Measurements from ENCODE around the gene GOT2. TPM values are rescaled to one million over a fixed set of nuclear protein-coding genes. Genes with fewer than 3 reads are reported as not detected.

GOT2 gene
- total and polyA plus RNA-seq, 2 donors (not counting 3 experiments of a cell fraction or from before 2014, with no cell fraction given), result 53.4 to 127 TPM

DNA sequence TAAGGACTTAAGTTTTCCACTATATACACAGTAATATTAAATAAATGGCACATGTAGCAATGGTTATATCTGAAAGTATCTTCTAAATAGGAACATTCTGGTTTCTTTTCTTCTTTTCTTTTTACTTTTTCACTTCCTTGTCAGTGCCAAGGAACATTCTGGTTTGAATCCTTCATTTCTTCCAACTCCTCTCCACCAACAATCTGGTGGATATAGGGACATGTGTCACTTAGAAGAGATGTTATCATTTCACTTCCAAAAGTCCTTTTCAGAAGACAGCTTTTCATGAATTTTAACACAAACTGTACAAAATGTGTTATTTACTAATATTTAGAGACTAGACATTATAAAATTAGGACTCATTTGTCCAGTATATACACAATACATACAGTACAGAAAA is 7.9 kb upstream of the GOT2 start:
- H3K9ac ChIP-seq (replicated peaks; ENCODE audit: extremely low read depth, insufficient read depth, low read length), result no peak overlapping the region
- no peaks in the 10 kb centered on the region for H3K27me3 ChIP-seq (ENCODE audit: control insufficient read depth in 2 of 2, insufficient read depth in 2 of 2, low read length in 2 of 2)
- ChIA-PET CTCF (no interaction called here), POLR2A (no interaction called here)
- no peaks in the 10 kb centered on the region for H3K9me1 ChIP-seq (replicated peaks; ENCODE audit: control insufficient read depth, extremely low read depth, insufficient read depth, low read length)
- no TSS peak for BruUV-seq (replicated peaks)
- no peak overlapping the region for H3K4me3 ChIP-seq (replicated peaks in 1 of 3; ENCODE audit: insufficient read depth in 1 of 3, low read depth in 1 of 3, low read length in 3 of 3)
- no peak overlapping the region for H3K4me2 ChIP-seq (ENCODE audit: insufficient read depth, low read length)
- intact Hi-C loops (cut with micrococcal nuclease), result no loop called here
- no peaks in the 10 kb centered on the region for H3K9me3 ChIP-seq (replicated peaks; ENCODE audit: control insufficient read depth, insufficient read depth, low read length)
- H2AFZ ChIP-seq (ENCODE audit: low read depth, low read length), result no peak overlapping the region
- H3K36me3 ChIP-seq (ENCODE audit: control insufficient read depth in 2 of 2, extremely low read depth in 1 of 2, insufficient read depth in 2 of 2, low read length in 2 of 2), result no peaks in the 10 kb centered on the region
- no peak for TF ChIP-seq EZH2 (IDR thresholded peaks at IDR 0.05; ENCODE audit: borderline replicate concordance, low read depth, low read length, severe bottlenecking)
- TF ChIP-seq POLR2A (IDR thresholded peaks at IDR 0.05; ENCODE audit: low read depth, low read length), result no peak
- TF ChIP-seq MYC (IDR thresholded peaks at IDR 0.05; ENCODE audit: low read depth, low read length), result no peak
- TF ChIP-seq, protein P1, sequence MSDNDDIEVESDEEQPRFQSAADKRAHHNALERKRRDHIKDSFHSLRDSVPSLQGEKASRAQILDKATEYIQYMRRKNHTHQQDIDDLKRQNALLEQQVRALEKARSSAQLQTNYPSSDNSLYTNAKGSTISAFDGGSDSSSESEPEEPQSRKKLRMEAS (IDR thresholded peaks at IDR 0.05; ENCODE audit: insufficient read depth, insufficient read length), result no peak
- no peak for TF ChIP-seq FOS (IDR thresholded peaks at IDR 0.05; ENCODE audit: borderline replicate concordance, insufficient read depth, low read length)
- TF ChIP-seq POLR2AphosphoS5 (IDR thresholded peaks at IDR 0.05; ENCODE audit: insufficient read depth, low read depth, low read length), result no peak
- TF ChIP-seq GATA2 (IDR thresholded peaks at IDR 0.05; ENCODE audit: insufficient read depth, insufficient read length, low read depth, low read length), result no peak
- TF ChIP-seq CTCF (IDR thresholded peaks at IDR 0.05; ENCODE audit: extremely low read depth in 1 of 2, insufficient read depth in 1 of 2, low read depth in 1 of 2, low read length in 2 of 2), result no peak
- no peak for TF ChIP-seq JUN (IDR thresholded peaks at IDR 0.05; ENCODE audit: borderline replicate concordance, insufficient read depth, insufficient read length, low read depth)
- no peak for DNase-seq (ENCODE audit: low read depth, low spot score)
- dilution Hi-C loops (cut with MboI; ENCODE audit: extremely low pct_ligation_motif_present, low sequenced_read_pairs), result no loop called here
- no peak overlapping the region for H3K27ac ChIP-seq (ENCODE audit: insufficient read depth, low read depth, low read length)
- H4K20me1 ChIP-seq (replicated peaks; ENCODE audit: control insufficient read depth, extremely low read depth, insufficient read depth, low read length), result no peaks in the 10 kb centered on the region
- no peak for FAIRE-seq
- H3K4me1 ChIP-seq (ENCODE audit: control insufficient read depth, extremely low read depth, insufficient read depth, low read length), result no peaks in the 10 kb centered on the region
- H3K79me2 ChIP-seq (ENCODE audit: control insufficient read depth, insufficient read depth, low read length), result no peaks in the 10 kb centered on the region

Measured in endothelial cell of umbilical vein (primary cell).